ENCODE results near the gene POLR1B.
A peak's percentile ranks its signal among the peaks of the same experiment; 100 is the strongest.

The POLR1B gene

DNA sequence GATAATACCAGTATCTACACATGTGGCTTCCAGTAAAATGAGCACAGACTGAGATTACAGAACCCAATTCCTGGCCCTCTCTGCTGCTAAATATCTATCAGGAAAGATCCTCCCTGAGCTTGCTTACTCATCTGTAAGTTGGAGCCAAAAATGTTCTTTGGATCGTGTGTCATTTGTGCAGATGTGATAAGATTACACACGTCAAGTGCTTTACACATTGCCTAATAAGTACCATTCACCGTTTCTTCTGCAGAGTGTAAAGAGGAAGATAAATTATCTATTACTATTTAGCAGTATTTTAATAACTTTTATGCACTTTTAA lies 80.2 kb downstream of the POLR1B start:
- Histone ChIP-seq H2AFZ (ENCODE audit: insufficient read depth, low read length, poor library complexity) (no peak overlapping the region), H3K79me1 (ENCODE audit: low read length) (peaks cover 3% of the 10 kb centered on the region), H2BK5ac (ENCODE audit: low read depth, low read length, poor library complexity) (no peak overlapping the region), H3K27me3 (ENCODE audit: insufficient read depth, low read length) (no peaks in the 10 kb centered on the region), H3K23ac (ENCODE audit: low read length) (no peak overlapping the region), H3K79me2 (ENCODE audit: control insufficient read depth, insufficient read depth, low read length, poor library complexity) (no peaks in the 10 kb centered on the region), H3K18ac (ENCODE audit: low read length) (no peak overlapping the region), H4K8ac (ENCODE audit: low read depth, low read length) (no peak overlapping the region), H2BK120ac (ENCODE audit: insufficient read depth, low read length, poor library complexity) (no peak overlapping the region), H3K9ac (ENCODE audit: low read length) (no peak overlapping the region), H3K36me3 (ENCODE audit: control insufficient read depth in 1 of 2, insufficient read depth in 2 of 2, low read length in 2 of 2) (no peaks in the 10 kb centered on the region), H3K14ac (ENCODE audit: low read length) (no peak overlapping the region), H4K91ac (ENCODE audit: low read depth, low read length) (no peak overlapping the region), H4K12ac (ENCODE audit: low read depth, low read length) (no peak overlapping the region), H2BK12ac (ENCODE audit: low read length) (no peak overlapping the region), H3K4ac (ENCODE audit: low read depth, low read length) (no peak overlapping the region), H3K9me3 (ENCODE audit: insufficient read depth, low read depth, low read length) (no peaks in the 10 kb centered on the region), H3K27ac (ENCODE audit: low read depth, low read length) (no peak overlapping the region), H3K4me3 (ENCODE audit: low read depth, low read length) (no peak overlapping the region), H2AK5ac (ENCODE audit: low read length) (no peak overlapping the region), H3K4me2 (ENCODE audit: low read length) (no peak overlapping the region), H3K4me1 (ENCODE audit: control insufficient read depth in 1 of 2, insufficient read depth in 2 of 2, low read length in 2 of 2) (peaks cover 7% of the 10 kb centered on the region in 2 experiments)
- WGBS (ENCODE audit: extremely low coverage, insufficient coverage, insufficient read length): no CpG with 5 or more reads among the region's 3 CpGs
- peak; percentile 87 to 96 for DNase-seq

DNA sequence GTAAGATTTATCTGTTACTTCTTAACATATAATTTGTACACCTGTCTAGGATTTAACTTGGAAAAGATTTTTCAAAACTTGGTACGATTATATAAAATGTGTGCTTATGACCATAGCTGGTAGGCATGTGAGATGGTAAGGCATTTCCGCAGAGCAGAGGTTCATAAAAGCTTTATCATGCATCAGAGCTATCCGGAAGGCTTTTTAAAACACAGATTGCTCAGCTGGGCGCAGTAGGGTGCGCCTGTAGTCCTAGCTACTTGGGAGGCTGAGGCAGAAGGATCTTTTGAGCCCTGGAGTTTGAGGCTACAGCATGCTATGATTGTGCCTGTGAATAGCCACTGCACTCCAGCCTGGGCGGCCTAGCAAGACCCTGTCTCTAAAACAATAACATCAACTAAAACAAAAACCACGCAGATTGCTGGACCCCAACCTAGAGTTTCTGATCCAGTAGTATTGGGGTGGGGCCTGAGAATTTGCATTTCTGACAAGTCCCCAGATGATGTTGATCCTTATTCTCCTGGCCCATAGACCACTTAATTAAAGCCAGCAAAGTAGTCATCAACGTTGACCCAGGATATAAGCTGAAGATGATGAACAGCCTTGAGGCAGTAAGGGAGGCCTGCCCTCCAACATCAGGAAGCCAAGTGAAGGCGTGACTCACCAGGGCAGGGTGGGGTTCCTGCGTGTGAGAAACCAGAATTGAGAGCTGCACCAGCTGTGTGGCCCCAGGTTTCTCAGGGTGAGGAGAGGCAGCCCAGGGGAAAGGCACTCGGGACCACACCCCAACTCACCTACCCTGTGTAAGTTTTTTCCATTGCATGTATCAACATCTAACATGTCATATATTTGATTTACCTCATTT lies 81.9 kb downstream of the POLR1B start:
- WGBS (ENCODE audit: extremely low coverage, insufficient coverage, insufficient read length): no CpG with 5 or more reads among the region's 11 CpGs
- H3K14ac ChIP-seq (ENCODE audit: low read length): no peak overlapping the region
- H3K36me3 ChIP-seq (ENCODE audit: control insufficient read depth in 1 of 2, insufficient read depth in 2 of 2, low read length in 2 of 2): no peaks in the 10 kb centered on the region
- H3K4me1 ChIP-seq (ENCODE audit: control insufficient read depth in 1 of 2, insufficient read depth in 2 of 2, low read length in 2 of 2): peaks cover 11 to 12% of the 10 kb centered on the region in 2 experiments
- no peaks in the 10 kb centered on the region for H3K27me3 ChIP-seq (ENCODE audit: insufficient read depth, low read length)
- H2BK120ac ChIP-seq (ENCODE audit: insufficient read depth, low read length, poor library complexity): no peak overlapping the region
- no peak overlapping the region for H4K12ac ChIP-seq (ENCODE audit: low read depth, low read length)
- peak in 1 of 2 donors; percentile 15 for DNase-seq
- no peak overlapping the region for H2BK12ac ChIP-seq (ENCODE audit: low read length)
- no peak overlapping the region for H3K27ac ChIP-seq (ENCODE audit: low read depth, low read length)
- H3K79me1 ChIP-seq (ENCODE audit: low read length): peaks cover 3% of the 10 kb centered on the region
- no peak overlapping the region for H3K18ac ChIP-seq (ENCODE audit: low read length)
- no peak overlapping the region for H4K8ac ChIP-seq (ENCODE audit: low read depth, low read length)
- H3K4ac ChIP-seq (ENCODE audit: low read depth, low read length): no peak overlapping the region
- H4K91ac ChIP-seq (ENCODE audit: low read depth, low read length): no peak overlapping the region
- no peaks in the 10 kb centered on the region for H3K9me3 ChIP-seq (ENCODE audit: insufficient read depth, low read depth, low read length)
- H3K4me3 ChIP-seq (ENCODE audit: low read depth, low read length): peak overlapping the region; percentile 5
- no peak overlapping the region for H3K9ac ChIP-seq (ENCODE audit: low read length)
- H3K4me2 ChIP-seq (ENCODE audit: low read length): no peak overlapping the region
- no peaks in the 10 kb centered on the region for H3K79me2 ChIP-seq (ENCODE audit: control insufficient read depth, insufficient read depth, low read length, poor library complexity)
- H2AFZ ChIP-seq (ENCODE audit: insufficient read depth, low read length, poor library complexity): no peak overlapping the region
- no peak overlapping the region for H2AK5ac ChIP-seq (ENCODE audit: low read length)
- H3K23ac ChIP-seq (ENCODE audit: low read length): no peak overlapping the region
- no peak overlapping the region for H2BK5ac ChIP-seq (ENCODE audit: low read depth, low read length, poor library complexity)

DNA sequence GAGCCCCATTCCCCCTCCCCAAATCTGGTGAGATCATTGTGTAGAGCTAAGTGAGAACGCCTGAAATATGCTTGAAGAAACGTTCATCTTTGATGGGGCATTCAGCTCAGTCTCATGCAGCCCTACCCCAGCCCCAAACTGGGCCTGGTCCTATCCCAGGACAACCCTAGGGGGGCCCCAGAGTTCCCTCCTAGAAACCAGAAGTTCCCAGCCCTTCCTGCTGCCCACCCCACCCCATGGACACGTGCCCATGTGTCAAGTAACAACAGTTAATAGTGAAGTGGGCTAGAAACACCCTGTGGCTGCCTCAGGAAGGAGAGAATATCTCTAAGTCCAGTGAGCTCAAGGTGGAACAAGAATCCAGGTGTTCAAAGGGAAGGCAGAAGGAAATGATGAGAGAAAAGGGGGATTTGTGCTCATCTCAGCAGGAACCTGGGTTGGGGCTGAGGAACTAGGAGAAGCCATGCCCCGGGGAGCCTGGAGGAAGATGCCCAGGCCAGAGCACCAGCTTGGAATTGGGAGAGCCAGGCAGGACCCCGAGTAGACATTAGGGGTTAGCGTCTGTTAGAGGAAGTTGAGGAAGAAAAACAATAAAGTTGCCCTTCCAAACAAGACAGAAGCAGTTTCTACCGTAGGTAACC lies 83.3 kb downstream of the POLR1B start:
- Histone ChIP-seq H3K18ac (ENCODE audit: low read length) (no peak overlapping the region), H3K79me2 (ENCODE audit: control insufficient read depth, insufficient read depth, low read length, poor library complexity) (no peaks in the 10 kb centered on the region), H3K23ac (ENCODE audit: low read length) (no peak overlapping the region), H3K14ac (ENCODE audit: low read length) (no peak overlapping the region), H3K36me3 (ENCODE audit: control insufficient read depth in 1 of 2, insufficient read depth in 2 of 2, low read length in 2 of 2) (no peaks in the 10 kb centered on the region), H3K4me3 (ENCODE audit: low read depth, low read length) (no peak overlapping the region), H3K4ac (ENCODE audit: low read depth, low read length) (no peak overlapping the region), H2BK120ac (ENCODE audit: insufficient read depth, low read length, poor library complexity) (no peak overlapping the region), H4K8ac (ENCODE audit: low read depth, low read length) (no peak overlapping the region), H3K9me3 (ENCODE audit: insufficient read depth, low read depth, low read length) (no peaks in the 10 kb centered on the region), H2BK12ac (ENCODE audit: low read length) (no peak overlapping the region), H3K4me2 (ENCODE audit: low read length) (no peak overlapping the region), H3K4me1 (ENCODE audit: control insufficient read depth in 1 of 2, insufficient read depth in 2 of 2, low read length in 2 of 2) (peaks cover 16 to 17% of the 10 kb centered on the region in 2 experiments), H4K91ac (ENCODE audit: low read depth, low read length) (no peak overlapping the region), H2AK5ac (ENCODE audit: low read length) (no peak overlapping the region), H2BK5ac (ENCODE audit: low read depth, low read length, poor library complexity) (no peak overlapping the region), H4K12ac (ENCODE audit: low read depth, low read length) (no peak overlapping the region), H2AFZ (ENCODE audit: insufficient read depth, low read length, poor library complexity) (no peak overlapping the region), H3K27me3 (ENCODE audit: insufficient read depth, low read length) (no peaks in the 10 kb centered on the region), H3K79me1 (ENCODE audit: low read length) (peaks cover 7% of the 10 kb centered on the region), H3K9ac (ENCODE audit: low read length) (no peak overlapping the region), H3K27ac (ENCODE audit: low read depth, low read length) (no peak overlapping the region)
- DNase-seq: no peak
- no CpG with 5 or more reads among the region's 7 CpGs for WGBS (ENCODE audit: extremely low coverage, insufficient coverage, insufficient read length)

DNA sequence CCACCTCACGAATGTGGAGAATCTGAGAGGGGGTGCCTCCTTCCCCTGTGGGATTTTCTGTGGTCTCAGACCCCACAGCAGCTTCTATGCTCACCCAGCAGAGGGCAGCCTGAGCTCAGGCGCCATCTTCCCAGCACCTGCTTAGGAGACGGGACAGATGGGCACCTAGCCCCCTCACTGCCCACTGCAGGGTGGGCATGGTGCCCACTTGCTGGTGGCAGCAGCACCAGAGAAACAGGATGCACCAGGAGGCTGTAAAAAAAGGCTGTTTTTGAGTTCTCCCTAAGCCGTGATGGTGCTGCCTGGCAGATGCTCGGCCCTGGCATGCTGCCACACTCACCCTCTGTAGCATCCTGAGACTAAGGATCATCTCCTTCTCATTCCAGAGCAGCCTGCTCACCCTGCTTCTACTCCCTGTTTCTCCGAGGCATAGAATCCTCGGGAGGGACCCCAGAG lies 84.4 kb downstream of the POLR1B start:
- Histone ChIP-seq H3K27ac (ENCODE audit: low read depth, low read length) (no peak overlapping the region), H4K8ac (ENCODE audit: low read depth, low read length) (no peak overlapping the region), H2AK5ac (ENCODE audit: low read length) (no peak overlapping the region), H3K79me2 (ENCODE audit: control insufficient read depth, insufficient read depth, low read length, poor library complexity) (no peaks in the 10 kb centered on the region), H2BK120ac (ENCODE audit: insufficient read depth, low read length, poor library complexity) (no peak overlapping the region), H3K4ac (ENCODE audit: low read depth, low read length) (no peak overlapping the region), H4K12ac (ENCODE audit: low read depth, low read length) (no peak overlapping the region), H3K27me3 (ENCODE audit: insufficient read depth, low read length) (no peaks in the 10 kb centered on the region), H2AFZ (ENCODE audit: insufficient read depth, low read length, poor library complexity) (no peak overlapping the region), H3K4me2 (ENCODE audit: low read length) (no peak overlapping the region), H3K4me3 (ENCODE audit: low read depth, low read length) (no peak overlapping the region), H3K14ac (ENCODE audit: low read length) (no peak overlapping the region), H2BK5ac (ENCODE audit: low read depth, low read length, poor library complexity) (peak overlapping the region; percentile 6), H3K79me1 (ENCODE audit: low read length) (peaks cover 7% of the 10 kb centered on the region), H3K9ac (ENCODE audit: low read length) (no peak overlapping the region), H2BK12ac (ENCODE audit: low read length) (no peak overlapping the region), H4K91ac (ENCODE audit: low read depth, low read length) (peak overlapping the region; percentile 26), H3K36me3 (ENCODE audit: control insufficient read depth in 1 of 2, insufficient read depth in 2 of 2, low read length in 2 of 2) (no peaks in the 10 kb centered on the region), H3K9me3 (ENCODE audit: insufficient read depth, low read depth, low read length) (no peaks in the 10 kb centered on the region), H3K23ac (ENCODE audit: low read length) (no peak overlapping the region), H3K18ac (ENCODE audit: low read length) (no peak overlapping the region), H3K4me1 (ENCODE audit: control insufficient read depth in 1 of 2, insufficient read depth in 2 of 2, low read length in 2 of 2) (peaks cover 18 to 20% of the 10 kb centered on the region in 2 experiments)
- peak in 1 of 2 donors; percentile 49 for DNase-seq
- no CpG with 5 or more reads among the region's 7 CpGs for WGBS (ENCODE audit: extremely low coverage, insufficient coverage, insufficient read length)

All from trophoblast cell (in vitro differentiated cells and primary cell).